Ishikawa (cell line): Measurements from ENCODE around the gene PDSS2.

Experiments used
- CEBPB ChIP-seq: IDR thresholded peaks from 2 replicates; pipeline ENCODE4 v1.6.1; 2012
- CREB1 ChIP-seq: IDR thresholded peaks from 2 replicates; pipeline ENCODE4 v1.6.1; 2012; ENCODE audit warnings: low read depth
- EGR1 ChIP-seq: IDR thresholded peaks from 2 replicates; pipeline ENCODE4 v1.6.1; 2012
- EP300 ChIP-seq: IDR thresholded peaks from 2 replicates; pipeline ENCODE4 v1.6.1; 2012; ENCODE audit warnings: borderline replicate concordance
- FOXM1 ChIP-seq: IDR thresholded peaks from 2 replicates; pipeline ENCODE4 v1.6.1; 2012; ENCODE audit warnings: low read depth, borderline replicate concordance
- NFIC ChIP-seq: IDR thresholded peaks from 2 replicates; pipeline ENCODE4 v1.6.1; 2012
- RAD21 ChIP-seq: IDR thresholded peaks from 2 replicates; pipeline ENCODE4 v1.6.1; 2012; ENCODE audit warnings: low read depth
- TAF1 ChIP-seq: IDR thresholded peaks from 2 replicates; pipeline ENCODE4 v1.6.1; 2012; ENCODE audit warnings: low read depth, mild to moderate bottlenecking
- TCF12 ChIP-seq: IDR thresholded peaks from 2 replicates; pipeline ENCODE4 v1.6.1; 2012; ENCODE audit warnings: low read depth
- TEAD4 ChIP-seq: IDR thresholded peaks from 2 replicates; pipeline ENCODE4 v1.6.1; 2012
- YY1 ChIP-seq: IDR thresholded peaks from 2 replicates; pipeline ENCODE4 v1.6.1; 2012; ENCODE audit warnings: low read depth
- ZBTB7A ChIP-seq: IDR thresholded peaks from 2 replicates; pipeline ENCODE4 v1.6.1; 2012; ENCODE audit warnings: low read depth
- TF ChIP-seq, protein P1 (sequence below): IDR thresholded peaks from 2 replicates; pipeline ENCODE4 v1.6.1; 2012
- TF ChIP-seq, protein P2 (sequence below): IDR thresholded peaks from 2 replicates; pipeline ENCODE4 v1.6.1; 2012
- TF ChIP-seq, protein P3 (sequence below): IDR thresholded peaks from 2 replicates; pipeline ENCODE4 v1.6.1; 2012; ENCODE audit warnings: low read depth, mild to moderate bottlenecking

The PDSS2 gene

DNA sequence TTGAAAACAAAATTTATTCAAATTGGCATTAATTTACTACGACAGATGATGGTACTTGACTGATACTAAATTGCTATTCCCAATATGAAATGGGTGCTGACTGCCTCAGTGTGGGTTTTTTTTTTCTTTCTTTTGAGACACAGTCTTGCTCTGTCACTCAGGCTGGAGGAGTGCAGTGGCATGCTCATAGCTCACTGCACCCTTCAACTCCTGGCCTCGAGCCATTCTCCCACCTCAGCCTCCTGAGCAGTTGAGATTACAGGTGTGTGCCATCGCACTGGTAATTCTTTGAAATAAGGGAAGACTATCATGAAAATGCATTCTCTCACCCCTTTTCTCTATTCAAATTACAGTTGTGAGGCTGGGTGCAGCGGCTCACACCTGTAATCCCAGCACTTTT is 22.5 kb downstream of the PDSS2 start:
- TF ChIP-seq EGR1 (no peak), NFIC (no peak), CEBPB (no peak), RAD21 (no peak), YY1 (no peak), TEAD4 (no peak), TCF12 (no peak), EP300 (no peak), ZBTB7A (no peak), FOXM1 (no peak), TAF1 (no peak), CREB1 (no peak)
- TF ChIP-seq, protein P1, sequence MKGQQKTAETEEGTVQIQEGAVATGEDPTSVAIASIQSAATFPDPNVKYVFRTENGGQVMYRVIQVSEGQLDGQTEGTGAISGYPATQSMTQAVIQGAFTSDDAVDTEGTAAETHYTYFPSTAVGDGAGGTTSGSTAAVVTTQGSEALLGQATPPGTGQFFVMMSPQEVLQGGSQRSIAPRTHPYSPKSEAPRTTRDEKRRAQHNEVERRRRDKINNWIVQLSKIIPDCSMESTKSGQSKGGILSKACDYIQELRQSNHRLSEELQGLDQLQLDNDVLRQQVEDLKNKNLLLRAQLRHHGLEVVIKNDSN, result no peak
- TF ChIP-seq, protein P2, sequence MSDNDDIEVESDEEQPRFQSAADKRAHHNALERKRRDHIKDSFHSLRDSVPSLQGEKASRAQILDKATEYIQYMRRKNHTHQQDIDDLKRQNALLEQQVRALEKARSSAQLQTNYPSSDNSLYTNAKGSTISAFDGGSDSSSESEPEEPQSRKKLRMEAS, result no peak
- TF ChIP-seq, protein P3, sequence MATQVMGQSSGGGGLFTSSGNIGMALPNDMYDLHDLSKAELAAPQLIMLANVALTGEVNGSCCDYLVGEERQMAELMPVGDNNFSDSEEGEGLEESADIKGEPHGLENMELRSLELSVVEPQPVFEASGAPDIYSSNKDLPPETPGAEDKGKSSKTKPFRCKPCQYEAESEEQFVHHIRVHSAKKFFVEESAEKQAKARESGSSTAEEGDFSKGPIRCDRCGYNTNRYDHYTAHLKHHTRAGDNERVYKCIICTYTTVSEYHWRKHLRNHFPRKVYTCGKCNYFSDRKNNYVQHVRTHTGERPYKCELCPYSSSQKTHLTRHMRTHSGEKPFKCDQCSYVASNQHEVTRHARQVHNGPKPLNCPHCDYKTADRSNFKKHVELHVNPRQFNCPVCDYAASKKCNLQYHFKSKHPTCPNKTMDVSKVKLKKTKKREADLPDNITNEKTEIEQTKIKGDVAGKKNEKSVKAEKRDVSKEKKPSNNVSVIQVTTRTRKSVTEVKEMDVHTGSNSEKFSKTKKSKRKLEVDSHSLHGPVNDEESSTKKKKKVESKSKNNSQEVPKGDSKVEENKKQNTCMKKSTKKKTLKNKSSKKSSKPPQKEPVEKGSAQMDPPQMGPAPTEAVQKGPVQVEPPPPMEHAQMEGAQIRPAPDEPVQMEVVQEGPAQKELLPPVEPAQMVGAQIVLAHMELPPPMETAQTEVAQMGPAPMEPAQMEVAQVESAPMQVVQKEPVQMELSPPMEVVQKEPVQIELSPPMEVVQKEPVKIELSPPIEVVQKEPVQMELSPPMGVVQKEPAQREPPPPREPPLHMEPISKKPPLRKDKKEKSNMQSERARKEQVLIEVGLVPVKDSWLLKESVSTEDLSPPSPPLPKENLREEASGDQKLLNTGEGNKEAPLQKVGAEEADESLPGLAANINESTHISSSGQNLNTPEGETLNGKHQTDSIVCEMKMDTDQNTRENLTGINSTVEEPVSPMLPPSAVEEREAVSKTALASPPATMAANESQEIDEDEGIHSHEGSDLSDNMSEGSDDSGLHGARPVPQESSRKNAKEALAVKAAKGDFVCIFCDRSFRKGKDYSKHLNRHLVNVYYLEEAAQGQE, result no peak

DNA sequence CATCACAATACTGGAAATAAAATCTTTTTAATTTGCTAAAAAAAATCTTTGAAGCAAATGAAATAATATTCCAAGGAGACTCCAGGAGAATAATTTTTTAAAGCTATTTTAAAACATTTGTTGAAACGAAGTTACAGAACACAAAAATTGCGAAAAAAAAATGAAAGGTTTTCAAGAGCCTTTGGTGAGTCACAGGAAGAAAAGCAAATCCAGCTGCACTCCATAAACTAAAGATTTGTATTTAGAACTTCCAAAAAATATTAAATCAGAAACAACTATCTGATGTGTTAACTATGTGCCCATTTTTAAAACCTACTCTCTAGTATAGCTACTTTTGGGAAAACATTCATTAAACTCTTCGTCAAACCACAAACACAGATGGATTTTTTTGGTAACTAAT is 23.6 kb downstream of the PDSS2 start:
- TF ChIP-seq ZBTB7A, result no peak
- no peak for TF ChIP-seq TCF12
- TF ChIP-seq YY1, result no peak
- TF ChIP-seq, protein P1, result no peak
- TF ChIP-seq, protein P3, result no peak
- no peak for TF ChIP-seq TEAD4
- no peak for TF ChIP-seq RAD21
- TF ChIP-seq TAF1, result no peak
- no peak for TF ChIP-seq CEBPB
- no peak for TF ChIP-seq EP300
- TF ChIP-seq NFIC, result no peak
- no peak for TF ChIP-seq CREB1
- no peak for TF ChIP-seq EGR1
- TF ChIP-seq FOXM1, result no peak

DNA sequence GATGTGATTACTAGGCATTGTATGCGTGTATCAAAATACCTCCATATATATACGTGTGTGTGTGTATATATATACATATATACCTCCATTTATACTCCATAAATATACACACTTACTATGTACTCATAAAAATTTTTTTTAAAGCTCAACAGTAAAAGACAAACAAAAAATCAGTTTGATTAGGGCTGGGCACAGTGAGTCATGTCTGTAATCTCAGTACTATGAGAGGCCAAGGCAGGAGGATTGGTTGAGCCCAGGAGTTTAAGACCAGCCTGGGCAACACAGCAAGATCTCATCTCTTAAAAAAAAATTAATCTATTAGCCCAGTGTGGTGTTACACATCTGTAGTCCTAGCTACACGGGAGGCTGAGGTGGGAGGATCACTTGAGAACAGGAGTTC is 24.6 kb downstream of the PDSS2 start:
- TF ChIP-seq CEBPB (no peak), YY1 (no peak), TAF1 (no peak), ZBTB7A (no peak), EP300 (no peak), TCF12 (no peak), NFIC (no peak), CREB1 (no peak), RAD21 (no peak), FOXM1 (no peak), EGR1 (no peak), TEAD4 (no peak)
- TF ChIP-seq, protein P3, result no peak
- TF ChIP-seq, protein P2, result no peak
- TF ChIP-seq, protein P1, result no peak

DNA sequence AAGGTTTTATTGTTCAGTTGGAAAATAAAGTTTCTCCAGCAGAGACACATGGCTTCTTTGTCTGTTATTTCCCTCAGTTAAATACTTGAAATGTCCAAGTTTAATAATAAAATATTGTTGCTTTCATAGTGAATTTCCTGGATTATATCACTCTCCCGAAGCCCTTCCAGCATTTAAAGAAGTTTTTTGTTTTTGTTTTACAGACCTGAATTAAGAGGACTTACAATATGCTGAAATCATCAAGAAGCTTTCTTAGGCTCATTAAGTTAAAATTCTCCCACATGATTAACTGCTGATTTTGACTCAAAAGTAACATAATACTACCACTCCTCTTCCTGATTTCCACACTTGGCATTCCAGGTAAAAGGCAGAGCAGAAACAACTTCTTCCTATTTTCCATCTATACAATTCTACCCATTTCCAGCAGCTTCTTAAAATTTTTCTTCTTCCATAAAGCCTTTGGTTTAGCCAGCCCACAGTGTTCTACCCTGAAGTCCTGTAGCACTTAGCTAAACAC is 35.8 kb downstream of the PDSS2 start:
- TF ChIP-seq, protein P1, result no peak
- no peak for TF ChIP-seq NFIC
- no peak for TF ChIP-seq FOXM1
- no peak for TF ChIP-seq ZBTB7A
- TF ChIP-seq TCF12, result no peak
- TF ChIP-seq TAF1, result no peak
- no peak for TF ChIP-seq YY1
- no peak for TF ChIP-seq EGR1
- no peak for TF ChIP-seq CREB1
- no peak for TF ChIP-seq CEBPB
